OCI-LY7 (cell line): Measurements from ENCODE around the gene ANKS6. TPM values are rescaled to one million over a fixed set of nuclear protein-coding genes. Genes with fewer than 3 reads are reported as not detected.

Source experiments
- BruUV-seq: library from RNA; stranded (reverse); fragments of 400-500 nt; replicated peaks from 2 replicates; lab custom pipeline; 2021; lab: Mats Ljungman, UMichigan
- CTCF ChIA-PET: fragments of 300-600 bp; sonication (Branson Sonifier 250); formaldehyde crosslinking; loops from one replicate; lab custom pipeline; 2022; ENCODE audit warnings: antibody characterized with exemption; ENCODE audit not compliant: unreplicated experiment; lab: Charles Lee
- POLR2A ChIA-PET: fragments of 300-600 bp; sonication (Branson Sonifier 250); formaldehyde crosslinking; loops from one replicate; lab custom pipeline; 2022; ENCODE audit warnings: antibody characterized with exemption; lab: Charles Lee
- DNase-seq: peaks from one replicate; pipeline ENCODE4 v3.0.0-alpha.2; 2015; ENCODE audit warnings: low spot score
- H2AFZ ChIP-seq: fragments of 200-600 bp; sonication (generic), shearing (Covaris generic); 2 replicates; pipeline ENCODE4 v1.6.1; 2014; ENCODE audit warnings: mild to moderate bottlenecking, antibody characterized with exemption, low read length, moderate library complexity
- H3K27ac ChIP-seq: fragments of 200-600 bp; sonication (generic); 2 replicates; pipeline ENCODE4 v1.5.1; 2014; ENCODE audit warnings: mixed run types, low read depth, mild to moderate bottlenecking, moderate library complexity, low read length, inconsistent platforms; ENCODE audit not compliant: poor library complexity, severe bottlenecking
- H3K36me3 ChIP-seq: fragments of 200-600 bp; sonication (generic); 2 replicates; pipeline ENCODE4 v1.6.1; 2014; ENCODE audit warnings: mild to moderate bottlenecking, antibody characterized with exemption, low read length, moderate library complexity, mixed read lengths; ENCODE audit not compliant: insufficient read depth
- H3K4me1 ChIP-seq: fragments of 200-600 bp; sonication (generic); 2 replicates; pipeline ENCODE4 v1.5.1; 2014; ENCODE audit warnings: mild to moderate bottlenecking, low read length; ENCODE audit not compliant: insufficient read depth, poor library complexity, severe bottlenecking
- H3K4me2 ChIP-seq: fragments of 200-600 bp; sonication (generic); 2 replicates; pipeline ENCODE4 v1.6.1; 2014; ENCODE audit warnings: mild to moderate bottlenecking, low read length
- H3K4me3 ChIP-seq: fragments of 200-600 bp; sonication (generic); 2 replicates; pipeline ENCODE4 v1.5.1; 2014; ENCODE audit warnings: mild to moderate bottlenecking, low read depth, low read length; ENCODE audit not compliant: poor library complexity, severe bottlenecking
- H3K79me2 ChIP-seq: fragments of 200-600 bp; sonication (generic); 2 replicates; pipeline ENCODE4 v1.6.1; 2016; ENCODE audit warnings: low read depth, mild to moderate bottlenecking, low read length, moderate library complexity, mixed read lengths; ENCODE audit not compliant: insufficient read depth
- H3K9me2 ChIP-seq: fragments of 200-600 bp; sonication (generic); 2 replicates; pipeline ENCODE4 v1.6.1; 2016; ENCODE audit warnings: mild to moderate bottlenecking, low read length, mixed read lengths; ENCODE audit not compliant: insufficient read depth
- H3K9me3 ChIP-seq: fragments of 200-600 bp; sonication (generic); 2 replicates; pipeline ENCODE4 v1.6.1; 2014; ENCODE audit warnings: mild to moderate bottlenecking, mixed run types, low read length, mixed read lengths
- H4K20me1 ChIP-seq: fragments of 200-600 bp; sonication (generic); 2 replicates; pipeline ENCODE4 v1.6.1; 2014; ENCODE audit warnings: mild to moderate bottlenecking, antibody characterized with exemption, low read length, moderate library complexity, mixed read lengths; ENCODE audit not compliant: insufficient read depth
- CTCF ChIP-seq: fragments of 200-600 bp; sonication (generic); conservative IDR thresholded peaks from 2 replicates; pipeline ENCODE4 v1.5.1; 2014; ENCODE audit warnings: mild to moderate bottlenecking, antibody characterized with exemption, low read length, moderate library complexity, mixed read lengths
- EZH2phosphoT487 ChIP-seq: fragments of 200-600 bp; sonication (generic); IDR thresholded peaks from 2 replicates; pipeline ENCODE4 v1.6.1; 2018; ENCODE audit warnings: low read depth, borderline replicate concordance, mild to moderate bottlenecking, mixed run types, antibody characterized with exemption, low read length, moderate library complexity, mixed read lengths
- intact Hi-C: fragments of 100-400 bp; cut with micrococcal nuclease; formaldehyde crosslinking; loops from one replicate; pipeline ENCODE4 v1.10.0; 2022; ENCODE audit not compliant: unreplicated experiment
- total RNA-seq, 2 experiments: library from RNA; depleted of rRNA in 1 of 2; stranded (reverse); fragments of >200 nt in 1 of 2; shearing (Covaris generic) in 1 of 2; gene quantifications; 2 replicates each; pipeline ENCODE4 v1.2.3, GENCODE V29; 2014 to 2022

Gene ANKS6
- total RNA-seq, 2 experiments from 2014 or later: 22.2 to 28.5 TPM

GRCh38 chr9:98778711-98779530, 17.4 kb downstream of the ANKS6 start:
- no peaks in the 10 kb centered on the region for H4K20me1 ChIP-seq
- intact Hi-C loops: no loop called here
- H3K4me1 ChIP-seq: no peaks in the 10 kb centered on the region
- no peaks in the 10 kb centered on the region for H3K9me2 ChIP-seq
- no peak overlapping the region for H3K4me2 ChIP-seq
- ChIA-PET CTCF (no interaction called here), POLR2A (interaction anchor here (0.7 to 1.3 kb wide), 3 partner anchors 14 to 416 kb away, joined by 3 read pairs; no protein-coding TSS in a partner anchor)
- DNase-seq: no peak
- no peaks in the 10 kb centered on the region for H3K79me2 ChIP-seq
- no peaks in the 10 kb centered on the region for H3K9me3 ChIP-seq
- TF ChIP-seq EZH2phosphoT487: no peak
- no peak for TF ChIP-seq CTCF
- no peak overlapping the region for H2AFZ ChIP-seq
- BruUV-seq: no TSS peak
- no peak overlapping the region for H3K4me3 ChIP-seq
- no peak overlapping the region for H3K27ac ChIP-seq
- H3K36me3 ChIP-seq: no peaks in the 10 kb centered on the region

GRCh38 chr9:98778251-98778650, 18.1 kb downstream of the ANKS6 start:
- no peak for TF ChIP-seq CTCF
- no peak for TF ChIP-seq EZH2phosphoT487
- CTCF ChIA-PET: no interaction called here
- no peak overlapping the region for H2AFZ ChIP-seq
- no peaks in the 10 kb centered on the region for H3K9me2 ChIP-seq
- H3K79me2 ChIP-seq: no peaks in the 10 kb centered on the region
- H3K4me2 ChIP-seq: no peak overlapping the region
- H3K36me3 ChIP-seq: peaks cover 1% of the 10 kb centered on the region; the same call in 1 of the 2 replicates
- POLR2A ChIA-PET: interaction anchor here (1.3 kb wide), 1 partner anchor 14 kb away, joined by 3 read pairs; no protein-coding TSS in a partner anchor
- no peaks in the 10 kb centered on the region for H4K20me1 ChIP-seq
- no peaks in the 10 kb centered on the region for H3K4me1 ChIP-seq
- no peaks in the 10 kb centered on the region for H3K9me3 ChIP-seq
- H3K27ac ChIP-seq: no peak overlapping the region
- DNase-seq: no peak
- no TSS peak for BruUV-seq
- H3K4me3 ChIP-seq: no peak overlapping the region
- intact Hi-C loops: no loop called here

- H3K9me2 ChIP-seq: no peaks in the 10 kb centered on the region
- H3K27ac ChIP-seq: no peak overlapping the region
- no peak overlapping the region for H2AFZ ChIP-seq
- H4K20me1 ChIP-seq: no peaks in the 10 kb centered on the region
- intact Hi-C loops: loop anchor here (2.0 kb wide), 1 partner anchor 241 kb away; no protein-coding TSS in a partner anchor
- no TSS peak for BruUV-seq
- DNase-seq: no peak
- no peaks in the 10 kb centered on the region for H3K79me2 ChIP-seq
- ChIA-PET POLR2A (no interaction called here), CTCF (no interaction called here)
- H3K9me3 ChIP-seq: no peaks in the 10 kb centered on the region
- H3K36me3 ChIP-seq: peaks cover 8% of the 10 kb centered on the region; the same call in 1 of the 2 replicates
- no peak for TF ChIP-seq EZH2phosphoT487
- no peak for TF ChIP-seq CTCF
- H3K4me3 ChIP-seq: no peak overlapping the region
- H3K4me1 ChIP-seq: no peaks in the 10 kb centered on the region
- H3K4me2 ChIP-seq: no peak overlapping the region
Observed at GRCh38 chr9:98777618-98778017, 18.7 kb downstream of the ANKS6 start.
